HepG2 (cell line): ENCODE results near the gene SMIM13. TPM values are rescaled to one million over a fixed set of nuclear protein-coding genes. Genes with fewer than 3 reads are reported as not detected.

ENCODE experiments used
- CEBPG ChIP-seq: IDR thresholded peaks from 2 replicates; pipeline ENCODE4 v1.6.1; 2016
- ESRRA ChIP-seq: sonication (generic); formaldehyde crosslinking; IDR thresholded peaks from 2 replicates; pipeline ENCODE4 v1.5.1; 2020; ENCODE audit warnings: mild to moderate bottlenecking, low read depth, missing genetic modification reagents
- HNF4A ChIP-seq: sonication (generic); formaldehyde crosslinking; IDR thresholded peaks from 2 replicates; pipeline ENCODE4 v1.4.0; 2020; ENCODE audit warnings: missing genetic modification reagents
- PCBP2 ChIP-seq: fragments of 200-400 bp; formaldehyde crosslinking; optimal IDR thresholded peaks from 2 replicates; pipeline ENCODE3; 2018; ENCODE audit warnings: low read length, low read depth; ENCODE audit not compliant: poor library complexity, severe bottlenecking
- POGZ ChIP-seq: sonication (generic); formaldehyde crosslinking; IDR thresholded peaks from 2 replicates; pipeline ENCODE4 v1.4.0; 2020; ENCODE audit warnings: mild to moderate bottlenecking, missing genetic modification reagents
- SKIL ChIP-seq: sonication (generic); formaldehyde crosslinking; IDR thresholded peaks from 2 replicates; pipeline ENCODE4 v1.8.0; 2022; ENCODE audit warnings: missing genetic modification reagents, mild to moderate bottlenecking, moderate library complexity, borderline replicate concordance
- SNAI1 ChIP-seq: sonication (generic); formaldehyde crosslinking; IDR thresholded peaks from 2 replicates; pipeline ENCODE4 v1.5.0; 2020; ENCODE audit warnings: mild to moderate bottlenecking, missing genetic modification reagents, borderline replicate concordance
- TARDBP ChIP-seq: sonication (generic); formaldehyde crosslinking; IDR thresholded peaks from 2 replicates; pipeline ENCODE4 v1.8.0; 2022; ENCODE audit warnings: mild to moderate bottlenecking, missing genetic modification reagents
- TFAP4 ChIP-seq: sonication (generic); IDR thresholded peaks from 2 replicates; pipeline ENCODE4 v1.6.1; 2016; ENCODE audit warnings: low read depth, borderline replicate concordance
- ZNF124 ChIP-seq: sonication (generic); formaldehyde crosslinking; IDR thresholded peaks from 2 replicates; pipeline ENCODE4 v1.4.0; 2020; ENCODE audit warnings: missing genetic modification reagents
- ZNF253 ChIP-seq: sonication (generic); formaldehyde crosslinking; IDR thresholded peaks from 2 replicates; pipeline ENCODE4 v1.8.0; 2022; ENCODE audit warnings: mild to moderate bottlenecking, missing genetic modification reagents, borderline replicate concordance
- ZNF296 ChIP-seq: sonication (generic); formaldehyde crosslinking; conservative IDR thresholded peaks from 2 replicates; pipeline ENCODE4 v1.5.0; 2020; ENCODE audit warnings: mild to moderate bottlenecking, missing genetic modification reagents
- ZNF44 ChIP-seq: sonication (generic); formaldehyde crosslinking; IDR thresholded peaks from 2 replicates; pipeline ENCODE4 v1.5.1; 2020; ENCODE audit warnings: mild to moderate bottlenecking, missing genetic modification reagents
- ZNF501 ChIP-seq: sonication (generic); formaldehyde crosslinking; IDR thresholded peaks from 2 replicates; pipeline ENCODE4 v1.5.1; 2020; ENCODE audit warnings: mild to moderate bottlenecking, moderate library complexity, missing genetic modification reagents
- ZNF550 ChIP-seq: sonication (generic); formaldehyde crosslinking; IDR thresholded peaks from 2 replicates; pipeline ENCODE4 v1.4.0; 2020; ENCODE audit warnings: mild to moderate bottlenecking, missing genetic modification reagents, borderline replicate concordance
- ZNF709 ChIP-seq: sonication (generic); formaldehyde crosslinking; IDR thresholded peaks from 2 replicates; pipeline ENCODE4 v1.5.0; 2020; ENCODE audit warnings: mild to moderate bottlenecking, missing genetic modification reagents
- ZNF878 ChIP-seq: sonication (generic); formaldehyde crosslinking; IDR thresholded peaks from 2 replicates; pipeline ENCODE4 v1.8.1; 2023; ENCODE audit warnings: mild to moderate bottlenecking, missing genetic modification reagents, moderate library complexity
- ZSCAN31 ChIP-seq: sonication (generic); formaldehyde crosslinking; IDR thresholded peaks from 2 replicates; pipeline ENCODE4 v1.5.0; 2020; ENCODE audit warnings: low read depth, mild to moderate bottlenecking, missing genetic modification reagents
- polyA plus RNA-seq, 8 experiments: library from polyadenylated mRNA; depleted of rRNA in 3 of 8; stranded (reverse) in 7 of 8; unstranded in 1 of 8; fragments of >200 nt; fragmentation: Illumina TruSeq in 4 of 8; extraction: Trizol in 4 of 8; gene quantifications; 2 replicates each; pipeline versions ENCODE4 v1.2.1 to v1.2.3, GENCODE V29; 2011 to 2016; ENCODE audit warnings: low read depth in 4 of 8, missing spikeins in 1 of 8, mixed read lengths in 1 of 8; ENCODE audit not compliant: insufficient read depth in 1 of 8
- total RNA-seq, 5 experiments: library from RNA; depleted of rRNA; stranded (reverse); fragments of >200 nt; fragmentation: Illumina TruSeq; extraction: Trizol; gene quantifications; 2 replicates each; pipeline ENCODE4 v1.2.3, GENCODE V29; 2016; ENCODE audit warnings: low read depth in 1 of 5
- TF ChIP-seq, protein P1 (sequence below): IDR thresholded peaks from 2 replicates; pipeline ENCODE4 v1.6.1; 2016
- TF ChIP-seq, protein P2 (sequence below): sonication (generic); formaldehyde crosslinking; IDR thresholded peaks from 2 replicates; pipeline ENCODE4 v1.5.1; 2020; ENCODE audit warnings: mild to moderate bottlenecking, missing genetic modification reagents, borderline replicate concordance
- TF ChIP-seq, protein P3 (sequence below): sonication (generic); formaldehyde crosslinking; IDR thresholded peaks from 2 replicates; pipeline ENCODE4 v1.4.0; 2020; ENCODE audit warnings: mild to moderate bottlenecking, low read depth, missing genetic modification reagents
- TF ChIP-seq, protein P4 (sequence below): sonication (generic); formaldehyde crosslinking; IDR thresholded peaks from 2 replicates; pipeline ENCODE4 v1.8.0; 2022; ENCODE audit warnings: missing genetic modification reagents, low read depth, mild to moderate bottlenecking, borderline replicate concordance

The SMIM13 gene
- total and polyA plus RNA-seq, 2 of the 13 experiments (the other 11 are each of a cell fraction or from before 2014, with no cell fraction given), result 2.7 to 10.2 TPM

GRCh38 chr6:11093626-11094410, at the start of gene SMIM13 (continued):
- TF ChIP-seq, protein P1, sequence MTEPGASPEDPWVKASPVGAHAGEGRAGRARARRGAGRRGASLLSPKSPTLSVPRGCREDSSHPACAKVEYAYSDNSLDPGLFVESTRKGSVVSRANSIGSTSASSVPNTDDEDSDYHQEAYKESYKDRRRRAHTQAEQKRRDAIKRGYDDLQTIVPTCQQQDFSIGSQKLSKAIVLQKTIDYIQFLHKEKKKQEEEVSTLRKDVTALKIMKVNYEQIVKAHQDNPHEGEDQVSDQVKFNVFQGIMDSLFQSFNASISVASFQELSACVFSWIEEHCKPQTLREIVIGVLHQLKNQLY (CRISPR knock-in tag), result peak; percentile 4; the same call in 1 of the 2 replicates
- TF ChIP-seq HNF4A (CRISPR knock-in tag) (peak; percentile 33; the same call in 1 of the 2 replicates), CEBPG (CRISPR knock-in tag) (peak; percentile 87), ESRRA (CRISPR knock-in tag) (no peak; the same call in 1 of the 2 replicates), PCBP2 (no peak), ZNF878 (no peak), TFAP4 (peak; percentile 61; the same call in 1 of the 2 replicates), ZSCAN31 (CRISPR knock-in tag) (peak; percentile 34), ZNF44 (peak; percentile 31; the same call in 1 of the 2 replicates), ZNF709 (peak; percentile 90; the same call in 1 of the 2 replicates), ZNF501 (CRISPR knock-in tag) (peak; percentile 78; the same call in 1 of the 2 replicates), SKIL (CRISPR knock-in tag) (no peak), SNAI1 (CRISPR knock-in tag) (no peak), ZNF124 (peak; percentile 90; the same call in 1 of the 2 replicates), ZNF296 (no peak; the same call in none of the 2 replicates), ZNF253 (CRISPR knock-in tag) (no peak), ZNF550 (peak; percentile 88; the same call in 1 of the 2 replicates), POGZ (CRISPR knock-in tag) (peak; percentile 62), TARDBP (CRISPR knock-in tag) (peak; percentile 94)
- TF ChIP-seq, protein P2, sequence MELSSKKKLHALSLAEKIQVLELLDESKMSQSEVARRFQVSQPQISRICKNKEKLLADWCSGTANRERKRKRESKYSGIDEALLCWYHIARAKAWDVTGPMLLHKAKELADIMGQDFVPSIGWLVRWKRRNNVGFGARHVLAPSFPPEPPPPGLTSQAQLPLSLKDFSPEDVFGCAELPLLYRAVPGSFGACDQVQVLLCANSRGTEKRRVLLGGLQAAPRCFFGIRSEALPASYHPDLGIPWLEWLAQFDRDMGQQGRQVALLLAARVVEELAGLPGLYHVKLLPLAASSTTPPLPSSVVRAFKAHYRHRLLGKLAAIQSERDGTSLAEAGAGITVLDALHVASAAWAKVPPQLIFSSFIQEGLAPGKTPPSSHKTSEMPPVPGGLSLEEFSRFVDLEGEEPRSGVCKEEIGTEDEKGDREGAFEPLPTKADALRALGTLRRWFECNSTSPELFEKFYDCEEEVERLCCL (CRISPR knock-in tag), result no peak
- TF ChIP-seq, protein P3, sequence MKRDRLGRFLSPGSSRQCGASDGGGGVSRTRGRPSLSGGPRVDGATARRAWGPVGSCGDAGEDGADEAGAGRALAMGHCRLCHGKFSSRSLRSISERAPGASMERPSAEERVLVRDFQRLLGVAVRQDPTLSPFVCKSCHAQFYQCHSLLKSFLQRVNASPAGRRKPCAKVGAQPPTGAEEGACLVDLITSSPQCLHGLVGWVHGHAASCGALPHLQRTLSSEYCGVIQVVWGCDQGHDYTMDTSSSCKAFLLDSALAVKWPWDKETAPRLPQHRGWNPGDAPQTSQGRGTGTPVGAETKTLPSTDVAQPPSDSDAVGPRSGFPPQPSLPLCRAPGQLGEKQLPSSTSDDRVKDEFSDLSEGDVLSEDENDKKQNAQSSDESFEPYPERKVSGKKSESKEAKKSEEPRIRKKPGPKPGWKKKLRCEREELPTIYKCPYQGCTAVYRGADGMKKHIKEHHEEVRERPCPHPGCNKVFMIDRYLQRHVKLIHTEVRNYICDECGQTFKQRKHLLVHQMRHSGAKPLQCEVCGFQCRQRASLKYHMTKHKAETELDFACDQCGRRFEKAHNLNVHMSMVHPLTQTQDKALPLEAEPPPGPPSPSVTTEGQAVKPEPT (CRISPR knock-in tag), result peak; percentile 85; the same call in 1 of the 2 replicates
- TF ChIP-seq, protein P4, sequence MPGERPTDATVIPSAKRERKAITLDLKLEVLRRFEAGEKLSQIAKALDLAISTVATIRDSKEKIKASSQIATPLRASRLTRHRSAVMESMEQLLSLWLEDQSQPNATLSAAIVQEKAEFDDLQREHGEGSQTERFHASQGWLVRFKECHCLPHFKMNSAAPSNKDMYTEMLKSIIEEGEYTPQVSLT (CRISPR knock-in tag), result no peak
